Vagina (tissue), 2 donors: Measurements from ENCODE around the gene ABCB1.

Source experiments
- CTCF ChIP-seq, 3 experiments: fragments of 450-650 bp in 2 of 3; fragments of 200-600 bp in 1 of 3; sonication (generic) in 1 of 3; IDR thresholded peaks; one replicate each; pipeline ENCODE4 v1.5.1; 2017 to 2019; ENCODE audit warnings: antibody characterized with exemption in 3 of 3, mild to moderate bottlenecking in 2 of 3, moderate library complexity in 2 of 3
- POLR2A ChIP-seq, 2 donors: fragments of 450-650 bp; IDR thresholded peaks; one replicate each; pipeline ENCODE4 v1.6.1; 2017; ENCODE audit warnings: antibody characterized with exemption in 2 of 2, mild to moderate bottlenecking in 2 of 2, moderate library complexity in 2 of 2

GRCh38 chr7:87475359-87476178, 125.1 kb downstream of the ABCB1 start, which contains the start of gene ABCB4:
- TF ChIP-seq CTCF (IDR thresholded peaks at IDR 0.05): no peak
- no peak for TF ChIP-seq POLR2A (IDR thresholded peaks at IDR 0.05)
